ENCODE data around the gene DIS3L2.
"Not testable (repeated sequence)": the region's sequence is repeated elsewhere in the genome, so short reads cannot be mapped to it uniquely, and the experiment has no call there.

DNA sequence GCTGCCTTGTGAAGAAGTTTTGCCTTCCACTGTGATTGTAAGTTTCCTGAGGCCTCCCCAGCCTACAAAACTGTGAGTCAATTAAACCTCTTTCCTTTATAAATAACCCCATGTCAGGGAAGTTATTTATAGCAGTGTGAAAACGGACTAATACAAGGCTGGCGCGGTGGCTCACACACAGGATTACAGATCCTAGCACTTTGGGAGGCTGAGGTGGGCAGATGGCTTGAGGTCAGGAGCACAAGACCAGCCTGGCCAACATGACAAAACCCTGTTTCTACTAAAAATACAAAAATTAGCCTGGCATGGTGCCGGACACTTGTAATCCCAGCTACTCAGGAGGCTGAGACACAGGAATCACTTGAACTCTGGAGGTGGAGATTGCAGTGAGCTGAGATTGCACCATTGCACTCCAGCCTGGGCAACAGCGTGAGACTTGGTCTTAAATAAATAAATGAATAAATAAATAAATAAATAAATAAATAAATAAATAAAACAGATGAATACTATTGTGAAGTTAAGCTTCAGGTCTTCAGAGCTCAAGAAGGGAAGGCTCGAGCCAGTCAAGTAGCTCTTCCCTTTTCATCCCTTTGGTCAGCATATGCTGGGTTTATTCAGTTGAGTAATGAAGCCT is 154.3 kb downstream of the DIS3L2 start:
- not testable (repeated sequence) for TF ChIP-seq RARB (CRISPR knock-in tag; IDR thresholded peaks at IDR 0.05); ZFP3 (CRISPR knock-in tag; IDR thresholded peaks at IDR 0.05); ZNF70 (CRISPR knock-in tag; IDR thresholded peaks at IDR 0.05); OSR1 (CRISPR knock-in tag; IDR thresholded peaks at IDR 0.05); TOX (CRISPR knock-in tag; IDR thresholded peaks at IDR 0.05; ENCODE audit: borderline replicate concordance); ZNF8 (CRISPR knock-in tag; IDR thresholded peaks at IDR 0.05)
- TF ChIP-seq, protein P1, sequence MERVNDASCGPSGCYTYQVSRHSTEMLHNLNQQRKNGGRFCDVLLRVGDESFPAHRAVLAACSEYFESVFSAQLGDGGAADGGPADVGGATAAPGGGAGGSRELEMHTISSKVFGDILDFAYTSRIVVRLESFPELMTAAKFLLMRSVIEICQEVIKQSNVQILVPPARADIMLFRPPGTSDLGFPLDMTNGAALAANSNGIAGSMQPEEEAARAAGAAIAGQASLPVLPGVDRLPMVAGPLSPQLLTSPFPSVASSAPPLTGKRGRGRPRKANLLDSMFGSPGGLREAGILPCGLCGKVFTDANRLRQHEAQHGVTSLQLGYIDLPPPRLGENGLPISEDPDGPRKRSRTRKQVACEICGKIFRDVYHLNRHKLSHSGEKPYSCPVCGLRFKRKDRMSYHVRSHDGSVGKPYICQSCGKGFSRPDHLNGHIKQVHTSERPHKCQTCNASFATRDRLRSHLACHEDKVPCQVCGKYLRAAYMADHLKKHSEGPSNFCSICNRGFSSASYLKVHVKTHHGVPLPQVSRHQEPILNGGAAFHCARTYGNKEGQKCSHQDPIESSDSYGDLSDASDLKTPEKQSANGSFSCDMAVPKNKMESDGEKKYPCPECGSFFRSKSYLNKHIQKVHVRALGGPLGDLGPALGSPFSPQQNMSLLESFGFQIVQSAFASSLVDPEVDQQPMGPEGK (CRISPR knock-in tag; IDR thresholded peaks at IDR 0.05; ENCODE audit: borderline replicate concordance): not testable (repeated sequence)
- TF ChIP-seq, protein P2, sequence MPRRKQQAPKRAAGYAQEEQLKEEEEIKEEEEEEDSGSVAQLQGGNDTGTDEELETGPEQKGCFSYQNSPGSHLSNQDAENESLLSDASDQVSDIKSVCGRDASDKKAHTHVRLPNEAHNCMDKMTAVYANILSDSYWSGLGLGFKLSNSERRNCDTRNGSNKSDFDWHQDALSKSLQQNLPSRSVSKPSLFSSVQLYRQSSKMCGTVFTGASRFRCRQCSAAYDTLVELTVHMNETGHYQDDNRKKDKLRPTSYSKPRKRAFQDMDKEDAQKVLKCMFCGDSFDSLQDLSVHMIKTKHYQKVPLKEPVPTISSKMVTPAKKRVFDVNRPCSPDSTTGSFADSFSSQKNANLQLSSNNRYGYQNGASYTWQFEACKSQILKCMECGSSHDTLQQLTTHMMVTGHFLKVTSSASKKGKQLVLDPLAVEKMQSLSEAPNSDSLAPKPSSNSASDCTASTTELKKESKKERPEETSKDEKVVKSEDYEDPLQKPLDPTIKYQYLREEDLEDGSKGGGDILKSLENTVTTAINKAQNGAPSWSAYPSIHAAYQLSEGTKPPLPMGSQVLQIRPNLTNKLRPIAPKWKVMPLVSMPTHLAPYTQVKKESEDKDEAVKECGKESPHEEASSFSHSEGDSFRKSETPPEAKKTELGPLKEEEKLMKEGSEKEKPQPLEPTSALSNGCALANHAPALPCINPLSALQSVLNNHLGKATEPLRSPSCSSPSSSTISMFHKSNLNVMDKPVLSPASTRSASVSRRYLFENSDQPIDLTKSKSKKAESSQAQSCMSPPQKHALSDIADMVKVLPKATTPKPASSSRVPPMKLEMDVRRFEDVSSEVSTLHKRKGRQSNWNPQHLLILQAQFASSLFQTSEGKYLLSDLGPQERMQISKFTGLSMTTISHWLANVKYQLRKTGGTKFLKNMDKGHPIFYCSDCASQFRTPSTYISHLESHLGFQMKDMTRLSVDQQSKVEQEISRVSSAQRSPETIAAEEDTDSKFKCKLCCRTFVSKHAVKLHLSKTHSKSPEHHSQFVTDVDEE (CRISPR knock-in tag; IDR thresholded peaks at IDR 0.05): not testable (repeated sequence)
- TF ChIP-seq, protein P3, sequence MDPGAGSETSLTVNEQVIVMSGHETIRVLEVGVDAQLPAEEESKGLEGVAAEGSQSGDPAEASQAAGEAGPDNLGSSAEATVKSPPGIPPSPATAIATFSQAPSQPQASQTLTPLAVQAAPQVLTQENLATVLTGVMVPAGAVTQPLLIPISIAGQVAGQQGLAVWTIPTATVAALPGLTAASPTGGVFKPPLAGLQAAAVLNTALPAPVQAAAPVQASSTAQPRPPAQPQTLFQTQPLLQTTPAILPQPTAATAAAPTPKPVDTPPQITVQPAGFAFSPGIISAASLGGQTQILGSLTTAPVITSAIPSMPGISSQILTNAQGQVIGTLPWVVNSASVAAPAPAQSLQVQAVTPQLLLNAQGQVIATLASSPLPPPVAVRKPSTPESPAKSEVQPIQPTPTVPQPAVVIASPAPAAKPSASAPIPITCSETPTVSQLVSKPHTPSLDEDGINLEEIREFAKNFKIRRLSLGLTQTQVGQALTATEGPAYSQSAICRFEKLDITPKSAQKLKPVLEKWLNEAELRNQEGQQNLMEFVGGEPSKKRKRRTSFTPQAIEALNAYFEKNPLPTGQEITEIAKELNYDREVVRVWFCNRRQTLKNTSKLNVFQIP (CRISPR knock-in tag; IDR thresholded peaks at IDR 0.05; ENCODE audit: borderline replicate concordance, low read depth): not testable (repeated sequence)

All from SK-N-SH treated with all-trans-retinoic acid at 6 μM for 48 hours (cell line).